Progenitor cell of endocrine pancreas (in vitro differentiated cells): ENCODE results near the gene RAG1. TPM values are rescaled to one million over a fixed set of nuclear protein-coding genes. Genes with fewer than 3 reads are reported as not detected.

Experiments
- DNase-seq: peaks from one replicate; pipeline ENCODE4 v3.0.0; 2021; ENCODE audit warnings: low spot score; ENCODE audit not compliant: unreplicated experiment
- H3K27ac Mint-ChIP-seq: 2 replicates; pipeline ENCODE4 v1.8.0; 2021; ENCODE audit warnings: mild to moderate bottlenecking, moderate library complexity, mixed read lengths
- H3K27me3 Mint-ChIP-seq: 2 replicates; pipeline ENCODE4 v1.8.0; 2021; ENCODE audit warnings: mixed read lengths
- H3K36me3 Mint-ChIP-seq: 2 replicates; pipeline ENCODE4 v1.8.0; 2022; ENCODE audit warnings: mixed read lengths; ENCODE audit not compliant: insufficient read depth
- H3K4me1 Mint-ChIP-seq: 2 replicates; pipeline ENCODE4 v1.8.0; 2021; ENCODE audit warnings: low read depth, mixed read lengths
- H3K4me3 Mint-ChIP-seq: 2 replicates; pipeline ENCODE4 v1.8.0; 2021; ENCODE audit warnings: low read depth, mild to moderate bottlenecking, moderate library complexity, mixed read lengths
- H3K9me3 Mint-ChIP-seq: 2 replicates; pipeline ENCODE4 v1.8.0; 2021; ENCODE audit warnings: low read depth, mixed read lengths
- total RNA-seq: library from RNA; stranded (reverse); gene quantifications from 2 replicates; pipeline ENCODE4 v1.2.1, GENCODE V29; 2021
- TF ChIP-seq, protein P1 (sequence below): fragments of 200-600 bp; sonication (generic); IDR thresholded peaks from one replicate; pipeline ENCODE4 v1.5.0; 2021; ENCODE audit warnings: antibody characterized with exemption, mild to moderate bottlenecking; ENCODE audit not compliant: unreplicated experiment

RAG1 gene
- total RNA-seq, 1 donor from 2014 or later = 0.65 TPM

DNA sequence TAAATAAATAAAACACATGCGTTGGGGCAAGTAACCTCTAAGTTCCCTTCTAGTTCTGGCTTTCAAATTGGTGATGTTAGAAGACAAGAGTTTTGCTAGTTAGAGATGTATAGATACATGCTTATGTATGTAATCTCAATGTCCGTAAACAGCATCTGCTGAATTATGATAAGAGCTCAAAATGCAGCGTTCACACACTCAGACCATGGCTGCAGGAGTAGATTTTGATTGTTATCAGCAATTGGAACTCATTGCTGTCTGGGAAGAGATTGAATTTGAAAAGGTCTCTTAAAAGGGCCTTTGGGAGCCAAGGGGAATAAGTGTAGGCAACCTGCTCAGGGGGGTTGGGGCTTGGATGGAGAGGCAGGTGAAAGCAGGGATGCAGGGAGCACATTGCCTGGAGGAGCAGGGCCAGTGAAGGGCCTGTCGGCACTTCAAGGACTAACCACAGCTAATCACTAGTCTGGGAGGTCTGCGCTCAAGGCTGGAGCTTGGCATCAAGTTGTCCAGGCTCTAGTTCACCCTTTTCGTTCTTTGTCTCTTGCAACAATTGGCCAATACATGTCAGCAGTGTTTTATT lies 2.7 kb upstream of the RAG1 start:
- no peaks in the 10 kb centered on the region for H3K36me3 Mint-ChIP-seq
- H3K27ac Mint-ChIP-seq = no peak overlapping the region
- H3K27me3 Mint-ChIP-seq = peaks cover 22% of the 10 kb centered on the region
- no peak overlapping the region for H3K4me3 Mint-ChIP-seq
- no peak for DNase-seq
- TF ChIP-seq, protein P1, sequence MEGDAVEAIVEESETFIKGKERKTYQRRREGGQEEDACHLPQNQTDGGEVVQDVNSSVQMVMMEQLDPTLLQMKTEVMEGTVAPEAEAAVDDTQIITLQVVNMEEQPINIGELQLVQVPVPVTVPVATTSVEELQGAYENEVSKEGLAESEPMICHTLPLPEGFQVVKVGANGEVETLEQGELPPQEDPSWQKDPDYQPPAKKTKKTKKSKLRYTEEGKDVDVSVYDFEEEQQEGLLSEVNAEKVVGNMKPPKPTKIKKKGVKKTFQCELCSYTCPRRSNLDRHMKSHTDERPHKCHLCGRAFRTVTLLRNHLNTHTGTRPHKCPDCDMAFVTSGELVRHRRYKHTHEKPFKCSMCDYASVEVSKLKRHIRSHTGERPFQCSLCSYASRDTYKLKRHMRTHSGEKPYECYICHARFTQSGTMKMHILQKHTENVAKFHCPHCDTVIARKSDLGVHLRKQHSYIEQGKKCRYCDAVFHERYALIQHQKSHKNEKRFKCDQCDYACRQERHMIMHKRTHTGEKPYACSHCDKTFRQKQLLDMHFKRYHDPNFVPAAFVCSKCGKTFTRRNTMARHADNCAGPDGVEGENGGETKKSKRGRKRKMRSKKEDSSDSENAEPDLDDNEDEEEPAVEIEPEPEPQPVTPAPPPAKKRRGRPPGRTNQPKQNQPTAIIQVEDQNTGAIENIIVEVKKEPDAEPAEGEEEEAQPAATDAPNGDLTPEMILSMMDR = no peak
- no peaks in the 10 kb centered on the region for H3K9me3 Mint-ChIP-seq
- H3K4me1 Mint-ChIP-seq = peaks cover 2% of the 10 kb centered on the region

DNA sequence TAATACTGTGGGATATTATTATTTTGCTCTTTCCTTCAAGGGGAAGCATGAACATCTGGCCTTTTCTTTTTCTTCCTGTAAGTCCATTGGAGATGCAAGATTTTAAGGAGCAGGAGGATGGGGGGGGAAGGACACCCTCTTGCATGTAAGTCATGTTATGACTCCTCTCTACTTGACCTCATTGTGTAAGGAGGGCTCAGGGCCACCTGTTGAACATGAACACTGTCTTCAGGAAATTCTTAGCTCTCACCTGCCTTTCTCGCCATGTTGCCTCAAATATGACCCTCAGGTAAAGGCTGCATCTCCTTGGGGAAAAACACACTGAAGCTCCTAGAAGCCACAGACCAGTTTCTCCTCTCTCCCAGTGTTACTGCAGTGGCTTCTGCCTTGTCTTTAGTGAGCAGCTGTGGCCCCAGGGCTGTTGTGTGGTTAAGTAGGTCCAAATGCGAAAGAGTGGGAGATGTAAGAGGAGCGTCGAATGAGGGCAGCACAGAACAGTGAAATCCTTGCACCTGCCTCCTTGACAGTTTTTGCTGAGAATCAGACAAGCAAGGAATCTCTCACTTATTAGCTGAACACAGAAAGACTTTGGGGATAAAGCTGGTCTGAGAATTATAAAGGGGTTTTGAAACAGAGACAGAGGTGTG lies 1.3 kb upstream of the RAG1 start:
- H3K9me3 Mint-ChIP-seq = no peaks in the 10 kb centered on the region
- H3K36me3 Mint-ChIP-seq = no peaks in the 10 kb centered on the region
- no peak overlapping the region for H3K4me3 Mint-ChIP-seq
- peaks cover 27% of the 10 kb centered on the region for H3K27me3 Mint-ChIP-seq
- H3K4me1 Mint-ChIP-seq = peaks cover 2% of the 10 kb centered on the region
- TF ChIP-seq, protein P1 = no peak
- H3K27ac Mint-ChIP-seq = no peak overlapping the region
- DNase-seq = no peak

DNA sequence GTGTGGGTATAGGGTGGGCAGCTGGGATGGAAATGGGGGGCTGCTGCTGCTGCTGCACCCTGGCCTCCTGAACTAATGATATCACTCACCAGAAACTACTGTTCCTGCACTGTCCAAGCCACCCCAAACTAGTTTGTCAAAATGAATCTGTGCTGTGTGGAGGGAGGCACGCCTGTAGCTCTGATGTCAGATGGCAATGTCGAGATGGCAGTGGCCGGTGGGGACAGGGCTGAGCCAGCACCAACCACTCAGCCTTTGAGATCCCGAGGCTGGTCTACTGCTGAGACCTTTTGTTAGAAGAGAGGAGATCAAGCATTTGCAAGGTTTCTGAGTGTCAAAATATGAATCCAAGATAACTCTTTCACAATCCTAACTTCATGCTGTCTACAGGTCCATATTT lies 1.3 kb downstream of the RAG1 start:
- peaks cover 2% of the 10 kb centered on the region for H3K4me1 Mint-ChIP-seq
- TF ChIP-seq, protein P1 = no peak
- H3K9me3 Mint-ChIP-seq = no peaks in the 10 kb centered on the region
- no peak overlapping the region for H3K27ac Mint-ChIP-seq
- no peak overlapping the region for H3K4me3 Mint-ChIP-seq
- H3K27me3 Mint-ChIP-seq = peaks cover 31% of the 10 kb centered on the region
- DNase-seq = no peak
- H3K36me3 Mint-ChIP-seq = no peaks in the 10 kb centered on the region

DNA sequence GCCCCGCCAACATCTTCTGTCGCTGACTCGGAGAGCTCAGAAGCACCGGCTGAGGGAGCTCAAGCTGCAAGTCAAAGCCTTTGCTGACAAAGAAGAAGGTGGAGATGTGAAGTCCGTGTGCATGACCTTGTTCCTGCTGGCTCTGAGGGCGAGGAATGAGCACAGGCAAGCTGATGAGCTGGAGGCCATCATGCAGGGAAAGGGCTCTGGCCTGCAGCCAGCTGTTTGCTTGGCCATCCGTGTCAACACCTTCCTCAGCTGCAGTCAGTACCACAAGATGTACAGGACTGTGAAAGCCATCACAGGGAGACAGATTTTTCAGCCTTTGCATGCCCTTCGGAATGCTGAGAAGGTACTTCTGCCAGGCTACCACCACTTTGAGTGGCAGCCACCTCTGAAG lies 6.7 kb downstream of the RAG1 start:
- no peak overlapping the region for H3K4me3 Mint-ChIP-seq
- peaks cover 13% of the 10 kb centered on the region for H3K27me3 Mint-ChIP-seq
- H3K4me1 Mint-ChIP-seq = peaks cover 11% of the 10 kb centered on the region
- TF ChIP-seq, protein P1 = no peak
- H3K27ac Mint-ChIP-seq = no peak overlapping the region
- H3K36me3 Mint-ChIP-seq = no peaks in the 10 kb centered on the region
- no peaks in the 10 kb centered on the region for H3K9me3 Mint-ChIP-seq
- no peak for DNase-seq

DNA sequence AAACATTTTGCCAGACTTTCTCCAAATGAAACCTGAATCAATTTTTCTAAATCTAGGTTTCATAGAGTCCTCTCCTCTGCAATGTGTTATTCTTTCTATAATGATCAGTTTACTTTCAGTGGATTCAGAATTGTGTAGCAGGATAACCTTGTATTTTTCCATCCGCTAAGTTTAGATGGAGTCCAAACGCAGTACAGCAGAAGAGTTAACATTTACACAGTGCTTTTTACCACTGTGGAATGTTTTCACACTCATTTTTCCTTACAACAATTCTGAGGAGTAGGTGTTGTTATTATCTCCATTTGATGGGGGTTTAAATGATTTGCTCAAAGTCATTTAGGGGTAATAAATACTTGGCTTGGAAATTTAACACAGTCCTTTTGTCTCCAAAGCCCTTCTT lies 9.6 kb downstream of the RAG1 start:
- TF ChIP-seq, protein P1 = no peak
- Mint-ChIP-seq H3K4me1 (peaks cover 11% of the 10 kb centered on the region), H3K27me3 (peaks cover 7% of the 10 kb centered on the region), H3K4me3 (no peak overlapping the region), H3K9me3 (peaks cover 10% of the 10 kb centered on the region), H3K36me3 (no peaks in the 10 kb centered on the region), H3K27ac (no peak overlapping the region)
- DNase-seq = no peak
